Measurements from ENCODE around the gene HOXC9.

Gene HOXC9

GRCh38 chr12:54052438-54053002 lies 52.6 kb downstream of the HOXC9 start (continued):
- TF ChIP-seq ZNF155 (tag by site-specific recombination; IDR thresholded peaks at IDR 0.05): no peak

Data from HEK293 (cell line).